Measurements from ENCODE around the gene TFF2.

TFF2 gene

GRCh38 chr21:42351626-42352440 lies 1.0 kb upstream of the TFF2 start:
- no peaks in the 10 kb centered on the region for H3K4me1 Mint-ChIP-seq (ENCODE audit: low read depth)
- peaks cover 3% of the 10 kb centered on the region for H3K27me3 Mint-ChIP-seq
- H3K4me3 Mint-ChIP-seq = no peak overlapping the region
- H3K27ac Mint-ChIP-seq = no peak overlapping the region
- no peaks in the 10 kb centered on the region for H3K36me3 Mint-ChIP-seq (ENCODE audit: low read depth)
- peaks cover 18% of the 10 kb centered on the region for H3K9me3 Mint-ChIP-seq
- intact Hi-C loops (cut with micrococcal nuclease) = no loop called here

GRCh38 chr21:42350318-42350910 lies 380 bp downstream of the TFF2 start:
- no peak overlapping the region for H3K4me3 Mint-ChIP-seq
- no peaks in the 10 kb centered on the region for H3K4me1 Mint-ChIP-seq (ENCODE audit: low read depth)
- H3K27ac Mint-ChIP-seq = no peak overlapping the region
- intact Hi-C loops (cut with micrococcal nuclease) = no loop called here
- peaks cover 3% of the 10 kb centered on the region for H3K27me3 Mint-ChIP-seq
- no peaks in the 10 kb centered on the region for H3K36me3 Mint-ChIP-seq (ENCODE audit: low read depth)
- peaks cover 18% of the 10 kb centered on the region for H3K9me3 Mint-ChIP-seq

DNA sequence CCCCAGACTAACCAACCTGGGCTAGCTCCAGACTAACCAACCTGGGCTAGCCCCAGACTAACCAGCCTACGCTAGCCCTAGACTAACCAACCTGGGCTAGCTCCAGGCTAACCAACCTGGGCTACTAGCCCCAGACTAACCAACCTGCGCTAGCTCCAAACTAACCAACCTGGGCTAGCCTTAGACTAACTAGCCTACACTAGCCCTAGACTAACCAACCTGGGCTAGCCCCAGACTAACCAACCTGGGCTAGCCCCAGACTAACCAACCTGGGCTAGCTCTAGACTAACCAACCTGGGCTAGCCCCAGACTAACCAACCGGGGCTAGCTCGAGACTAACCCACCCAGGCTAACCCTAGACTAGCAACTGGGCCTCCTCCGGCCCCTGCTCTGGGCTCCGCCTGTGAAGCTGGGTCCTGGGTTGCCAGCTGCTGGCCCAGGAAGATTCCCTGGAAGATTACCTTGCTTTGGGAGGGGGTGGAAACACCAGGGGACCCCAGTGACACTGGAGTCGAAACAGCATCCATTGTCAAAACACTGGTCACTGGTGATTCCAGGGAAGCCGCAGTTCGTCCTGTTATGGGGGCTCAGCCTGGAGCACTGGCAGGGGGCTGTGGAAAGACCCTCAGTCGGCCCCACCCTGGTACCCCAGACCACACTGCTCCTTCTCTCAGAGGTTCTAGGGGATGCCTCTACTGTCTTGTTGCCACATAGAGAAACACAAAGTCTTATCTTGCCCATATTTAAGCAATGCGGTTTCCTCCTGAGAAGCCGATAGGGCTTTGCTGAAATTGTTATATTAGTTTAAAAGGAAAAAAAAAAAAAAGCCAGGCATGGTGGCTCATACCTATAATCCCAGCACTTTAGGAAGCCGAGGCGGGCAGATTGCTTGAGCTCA lies 1.1 kb downstream of the TFF2 start:
- no peaks in the 10 kb centered on the region for H3K4me1 Mint-ChIP-seq (ENCODE audit: low read depth)
- intact Hi-C loops (cut with micrococcal nuclease) = no loop called here
- H3K27ac Mint-ChIP-seq = no peak overlapping the region
- H3K36me3 Mint-ChIP-seq (ENCODE audit: low read depth) = no peaks in the 10 kb centered on the region
- H3K9me3 Mint-ChIP-seq = peaks cover 11% of the 10 kb centered on the region
- H3K27me3 Mint-ChIP-seq = peaks cover 3% of the 10 kb centered on the region
- no peak overlapping the region for H3K4me3 Mint-ChIP-seq

DNA sequence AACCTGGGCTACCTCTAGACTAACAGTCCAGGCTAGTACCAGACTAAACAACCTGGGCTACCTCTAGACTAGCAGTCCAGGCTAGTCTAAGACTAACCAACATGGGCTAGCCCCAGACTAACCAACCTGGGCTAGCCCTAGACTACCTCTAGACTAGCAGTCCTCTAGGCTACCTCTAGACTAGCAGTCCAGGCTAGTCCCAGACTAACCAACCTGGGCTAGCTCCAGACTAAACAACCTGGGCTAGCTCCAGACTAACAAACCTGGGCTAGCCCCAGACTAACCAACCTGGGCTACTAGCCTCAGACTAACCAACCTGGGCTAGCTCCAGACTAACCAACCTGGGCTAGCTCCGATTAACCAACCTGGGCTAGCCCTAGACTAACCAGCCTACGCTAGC lies 2.0 kb downstream of the TFF2 start:
- H3K4me1 Mint-ChIP-seq (ENCODE audit: low read depth) = no peaks in the 10 kb centered on the region
- intact Hi-C loops (cut with micrococcal nuclease) = no loop called here
- H3K4me3 Mint-ChIP-seq = no peak overlapping the region
- peaks cover 7% of the 10 kb centered on the region for H3K9me3 Mint-ChIP-seq
- no peaks in the 10 kb centered on the region for H3K36me3 Mint-ChIP-seq (ENCODE audit: low read depth)
- peaks cover 3% of the 10 kb centered on the region for H3K27me3 Mint-ChIP-seq
- no peak overlapping the region for H3K27ac Mint-ChIP-seq

GRCh38 chr21:42347601-42348327 lies 3.0 kb downstream of the TFF2 start:
- Mint-ChIP-seq H3K27me3 (no peaks in the 10 kb centered on the region), H3K36me3 (ENCODE audit: low read depth) (no peaks in the 10 kb centered on the region), H3K27ac (no peak overlapping the region), H3K9me3 (no peaks in the 10 kb centered on the region), H3K4me1 (ENCODE audit: low read depth) (no peaks in the 10 kb centered on the region), H3K4me3 (no peak overlapping the region)
- intact Hi-C loops (cut with micrococcal nuclease) = no loop called here

GRCh38 chr21:42346866-42347600 lies 3.8 kb downstream of the TFF2 start:
- no peaks in the 10 kb centered on the region for H3K4me1 Mint-ChIP-seq (ENCODE audit: low read depth)
- no peaks in the 10 kb centered on the region for H3K27me3 Mint-ChIP-seq
- no peaks in the 10 kb centered on the region for H3K36me3 Mint-ChIP-seq (ENCODE audit: low read depth)
- H3K27ac Mint-ChIP-seq = no peak overlapping the region
- H3K9me3 Mint-ChIP-seq = no peaks in the 10 kb centered on the region
- H3K4me3 Mint-ChIP-seq = no peak overlapping the region
- intact Hi-C loops (cut with micrococcal nuclease) = no loop called here

GRCh38 chr21:42346441-42346840 lies 4.4 kb downstream of the TFF2 start:
- H3K27ac Mint-ChIP-seq = no peak overlapping the region
- no peaks in the 10 kb centered on the region for H3K9me3 Mint-ChIP-seq
- H3K36me3 Mint-ChIP-seq (ENCODE audit: low read depth) = no peaks in the 10 kb centered on the region
- H3K27me3 Mint-ChIP-seq = no peaks in the 10 kb centered on the region
- H3K4me3 Mint-ChIP-seq = no peak overlapping the region
- intact Hi-C loops (cut with micrococcal nuclease) = no loop called here
- H3K4me1 Mint-ChIP-seq (ENCODE audit: low read depth) = no peaks in the 10 kb centered on the region

DNA sequence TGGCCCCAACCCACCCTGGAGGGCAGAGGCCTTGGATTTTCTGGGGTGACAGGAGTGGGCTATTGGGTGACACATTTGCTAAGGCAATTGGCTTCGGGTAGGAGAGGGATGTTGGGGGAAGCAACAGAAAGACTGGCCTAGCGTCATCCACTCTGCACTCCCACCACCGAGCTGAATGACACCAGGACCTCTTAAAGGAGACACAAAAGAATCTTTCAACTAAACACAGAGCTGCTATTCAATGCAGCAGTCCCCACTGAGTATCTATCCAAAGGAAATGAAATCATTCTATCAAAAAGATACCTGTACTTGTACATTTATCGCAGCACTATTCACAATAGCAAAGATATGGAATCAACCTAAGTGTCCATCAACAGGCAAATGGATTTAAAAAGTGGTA lies 6.2 kb downstream of the TFF2 start:
- H3K9me3 Mint-ChIP-seq = no peaks in the 10 kb centered on the region
- H3K36me3 Mint-ChIP-seq (ENCODE audit: low read depth) = no peaks in the 10 kb centered on the region
- H3K4me1 Mint-ChIP-seq (ENCODE audit: low read depth) = no peaks in the 10 kb centered on the region
- intact Hi-C loops (cut with micrococcal nuclease) = no loop called here
- H3K4me3 Mint-ChIP-seq = no peak overlapping the region
- no peak overlapping the region for H3K27ac Mint-ChIP-seq
- no peaks in the 10 kb centered on the region for H3K27me3 Mint-ChIP-seq

DNA sequence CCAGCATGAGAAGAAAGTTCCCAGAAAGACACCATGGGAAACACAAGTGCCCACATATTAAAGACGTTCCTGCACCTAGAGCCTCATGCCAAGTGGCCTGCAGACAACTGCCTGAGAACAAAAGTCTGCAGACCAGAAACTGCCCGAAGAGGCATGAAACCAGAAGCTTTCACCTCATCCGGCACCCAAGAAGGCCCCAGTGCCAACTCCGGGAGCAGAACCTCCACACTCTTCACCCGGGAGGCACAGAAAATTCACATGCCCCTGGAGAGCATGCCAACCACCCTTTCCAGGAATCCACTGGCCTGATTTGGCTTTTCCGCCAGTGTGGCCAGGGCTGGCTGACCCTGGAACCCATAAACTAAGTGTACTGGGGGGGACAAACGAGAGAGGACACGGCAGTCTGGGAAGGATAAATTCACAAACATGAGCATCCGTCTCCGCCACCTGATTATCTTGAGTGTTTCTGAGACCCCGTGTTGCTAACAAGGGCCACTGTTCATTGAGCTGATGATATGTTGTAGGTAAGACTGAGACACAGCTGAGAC lies 6.8 kb downstream of the TFF2 start:
- Mint-ChIP-seq H3K36me3 (ENCODE audit: low read depth) (no peaks in the 10 kb centered on the region), H3K9me3 (no peaks in the 10 kb centered on the region), H3K27me3 (no peaks in the 10 kb centered on the region), H3K27ac (no peak overlapping the region), H3K4me3 (no peak overlapping the region), H3K4me1 (ENCODE audit: low read depth) (no peaks in the 10 kb centered on the region)
- intact Hi-C loops (cut with micrococcal nuclease) = no loop called here

- Mint-ChIP-seq H3K9me3 (no peaks in the 10 kb centered on the region), H3K4me1 (ENCODE audit: low read depth) (no peaks in the 10 kb centered on the region), H3K27me3 (no peaks in the 10 kb centered on the region), H3K36me3 (ENCODE audit: low read depth) (no peaks in the 10 kb centered on the region), H3K27ac (no peak overlapping the region), H3K4me3 (no peak overlapping the region)
- intact Hi-C loops (cut with micrococcal nuclease) = no loop called here
Measured at GRCh38 chr21:42343556-42343955, 7.2 kb downstream of the TFF2 start.

GRCh38 chr21:42343101-42343500 lies 7.7 kb downstream of the TFF2 start:
- no peak overlapping the region for H3K4me3 Mint-ChIP-seq
- H3K36me3 Mint-ChIP-seq (ENCODE audit: low read depth) = no peaks in the 10 kb centered on the region
- H3K9me3 Mint-ChIP-seq = no peaks in the 10 kb centered on the region
- no peaks in the 10 kb centered on the region for H3K4me1 Mint-ChIP-seq (ENCODE audit: low read depth)
- no peaks in the 10 kb centered on the region for H3K27me3 Mint-ChIP-seq
- intact Hi-C loops (cut with micrococcal nuclease) = no loop called here
- no peak overlapping the region for H3K27ac Mint-ChIP-seq

DNA sequence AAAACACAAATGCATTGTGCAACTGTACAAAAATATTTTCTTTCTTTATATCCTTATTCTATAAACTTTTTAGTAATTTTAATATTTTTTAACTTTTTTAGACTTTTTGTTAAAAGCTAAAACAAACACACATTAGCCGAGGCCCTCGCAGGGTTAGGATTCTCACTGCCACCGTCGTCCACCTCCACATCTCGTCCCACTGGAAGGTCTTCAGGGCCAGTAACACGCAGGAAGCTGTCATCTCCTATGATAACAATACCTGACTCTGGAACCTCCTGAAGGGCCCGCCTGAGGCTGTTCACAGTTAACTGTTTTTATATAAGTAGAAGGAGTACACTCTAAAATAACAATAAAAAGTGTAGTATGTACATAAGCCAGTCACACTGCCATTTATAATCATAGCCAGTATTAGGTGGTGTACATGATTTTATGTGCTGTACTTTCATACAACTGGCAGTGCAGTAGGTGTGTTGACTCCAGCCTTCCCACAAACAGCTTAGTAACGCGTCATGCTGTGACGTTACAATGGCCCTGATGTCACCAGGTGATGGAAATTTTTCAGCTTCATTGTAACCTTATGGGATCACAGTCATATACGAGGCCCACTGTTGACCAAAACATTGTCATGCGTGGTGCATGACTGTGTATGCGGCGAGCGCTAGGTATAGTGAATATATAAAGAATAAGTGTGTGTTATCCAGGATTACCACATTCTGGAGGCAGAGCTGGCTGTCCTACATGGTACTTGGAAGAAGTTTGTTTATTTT lies 8.8 kb downstream of the TFF2 start:
- H3K27me3 Mint-ChIP-seq = peaks cover 6% of the 10 kb centered on the region
- H3K9me3 Mint-ChIP-seq = no peaks in the 10 kb centered on the region
- intact Hi-C loops (cut with micrococcal nuclease) = no loop called here
- no peaks in the 10 kb centered on the region for H3K36me3 Mint-ChIP-seq (ENCODE audit: low read depth)
- no peak overlapping the region for H3K4me3 Mint-ChIP-seq
- H3K27ac Mint-ChIP-seq = no peak overlapping the region
- peaks cover 5% of the 10 kb centered on the region for H3K4me1 Mint-ChIP-seq (ENCODE audit: low read depth)

Data from dendritic cell treated with granulocyte-macrophage colony-stimulating factor and Interleukin-4, amounts not matched to agents 40 ng/mL and 50 ng/mL, for 4 days (primary cell).